Measurements from ENCODE around the gene ZNF559.

DNA sequence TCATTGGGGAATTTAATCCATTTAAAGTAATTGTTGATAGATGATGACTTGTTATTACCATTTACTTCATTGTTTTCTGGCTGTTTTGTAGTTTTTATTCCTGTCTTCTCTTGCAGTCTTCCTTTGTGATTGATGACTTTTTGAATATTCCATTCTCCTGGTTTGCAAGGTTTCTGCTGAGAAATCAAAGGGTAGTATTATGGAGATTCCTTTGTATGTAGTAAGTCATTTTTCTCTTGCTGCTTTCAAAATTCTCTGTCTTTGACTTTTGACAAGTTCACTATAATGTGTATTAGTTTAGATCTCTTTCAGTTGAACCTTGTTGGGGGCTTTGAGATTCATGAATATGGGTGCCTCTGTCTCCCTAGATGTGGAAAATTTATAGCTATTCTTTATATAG lies 6.0 kb downstream of the ZNF559 start:
- no peak for TF ChIP-seq CTCF (IDR thresholded peaks at IDR 0.05; ENCODE audit: borderline replicate concordance, extremely low read depth, low read length, poor library complexity, severe bottlenecking)
- TF ChIP-seq EZH2 (IDR thresholded peaks at IDR 0.05; ENCODE audit: borderline replicate concordance, low read depth, low read length, severe bottlenecking): no peak

All from DND-41 (cell line).